Gastrocnemius medialis (tissue), 4 donors: ENCODE results near the gene SPATA46.

ENCODE experiments used
- POLR2A ChIP-seq, 2 donors: fragments of 450-650 bp; IDR thresholded peaks; one replicate each; pipeline ENCODE4 v1.6.1; 2017; ENCODE audit warnings: antibody characterized with exemption in 2 of 2, mild to moderate bottlenecking in 2 of 2, moderate library complexity in 2 of 2
- TF ChIP-seq, protein P1 (sequence below), 5 experiments: fragments of 450-650 bp in 3 of 5; fragments of 200-600 bp in 2 of 5; sonication (generic) in 2 of 5; IDR thresholded peaks in 4 of 5; conservative IDR thresholded peaks in 1 of 5; 1 replicate in 4 of 5; 2 replicates in 1 of 5; pipeline ENCODE4 v1.5.1; 2016 to 2019; ENCODE audit warnings: antibody characterized with exemption in 5 of 5, mild to moderate bottlenecking in 3 of 5, moderate library complexity in 3 of 5

DNA sequence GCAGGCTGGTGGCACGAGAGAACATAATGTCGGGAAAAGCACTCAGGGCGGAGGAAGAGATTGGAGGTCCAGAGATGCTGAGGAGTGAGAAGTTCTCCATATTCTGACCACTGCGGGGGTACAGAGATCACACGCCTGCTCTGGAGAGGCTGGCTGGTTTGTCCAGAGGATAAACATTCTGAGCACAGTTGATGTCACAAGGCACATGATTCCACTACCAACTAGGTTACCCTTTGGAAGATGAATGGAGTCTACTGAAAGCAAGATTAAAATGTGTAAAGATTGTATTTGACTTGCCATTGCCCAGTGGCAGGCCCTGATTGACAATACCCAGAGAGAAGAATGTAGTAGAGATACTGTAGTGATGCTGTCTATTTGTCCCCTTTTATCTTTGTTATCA lies at the start of gene SPATA46:
- TF ChIP-seq POLR2A (IDR thresholded peaks at IDR 0.05), result no peak
- TF ChIP-seq, protein P1, sequence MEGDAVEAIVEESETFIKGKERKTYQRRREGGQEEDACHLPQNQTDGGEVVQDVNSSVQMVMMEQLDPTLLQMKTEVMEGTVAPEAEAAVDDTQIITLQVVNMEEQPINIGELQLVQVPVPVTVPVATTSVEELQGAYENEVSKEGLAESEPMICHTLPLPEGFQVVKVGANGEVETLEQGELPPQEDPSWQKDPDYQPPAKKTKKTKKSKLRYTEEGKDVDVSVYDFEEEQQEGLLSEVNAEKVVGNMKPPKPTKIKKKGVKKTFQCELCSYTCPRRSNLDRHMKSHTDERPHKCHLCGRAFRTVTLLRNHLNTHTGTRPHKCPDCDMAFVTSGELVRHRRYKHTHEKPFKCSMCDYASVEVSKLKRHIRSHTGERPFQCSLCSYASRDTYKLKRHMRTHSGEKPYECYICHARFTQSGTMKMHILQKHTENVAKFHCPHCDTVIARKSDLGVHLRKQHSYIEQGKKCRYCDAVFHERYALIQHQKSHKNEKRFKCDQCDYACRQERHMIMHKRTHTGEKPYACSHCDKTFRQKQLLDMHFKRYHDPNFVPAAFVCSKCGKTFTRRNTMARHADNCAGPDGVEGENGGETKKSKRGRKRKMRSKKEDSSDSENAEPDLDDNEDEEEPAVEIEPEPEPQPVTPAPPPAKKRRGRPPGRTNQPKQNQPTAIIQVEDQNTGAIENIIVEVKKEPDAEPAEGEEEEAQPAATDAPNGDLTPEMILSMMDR (IDR thresholded peaks at IDR 0.05 in 4 of 5, conservative IDR thresholded peaks at IDR 0.05 in 1 of 5), result no peak
